Measurements from ENCODE around the gene LPAR5.

- no peak for TF ChIP-seq CTCF (IDR thresholded peaks at IDR 0.05)
- TF ChIP-seq POLR2A (IDR thresholded peaks at IDR 0.05), result no peak
Observed at GRCh38 chr12:6614513-6615172, 21.1 kb downstream of the LPAR5 start.

Data from lower leg skin (tissue), 3 donors.